AG04449 (cell line): Measurements from ENCODE around the gene MRO.

Source experiments
- CTCF ChIA-PET: fragments of 350-600 bp; formaldehyde crosslinking; extraction: SDS; loops from one replicate; lab custom pipeline; 2021; ENCODE audit warnings: antibody characterized with exemption; lab: Yijun Ruan, JAX
- POLR2A ChIA-PET: fragments of 400-600, 350-600 bp; formaldehyde crosslinking; extraction: SDS; loops from one replicate; lab custom pipeline; 2020; ENCODE audit warnings: antibody characterized with exemption, inconsistent platforms; lab: Yijun Ruan, JAX
- DNase-seq: peaks from one replicate; pipeline ENCODE4 v3.0.0-alpha.2; 2010; ENCODE audit warnings: low read depth, low spot score
- H3K4me3 ChIP-seq: 2 replicates; pipeline ENCODE4 v1.5.1; 2011; ENCODE audit warnings: low read depth, mild to moderate bottlenecking, control low read depth, low read length
- CTCF ChIP-seq: IDR thresholded peaks from one replicate; pipeline ENCODE4 v1.5.1; 2011; ENCODE audit warnings: mild to moderate bottlenecking, moderate library complexity, low read length, control low read depth, inconsistent platforms; ENCODE audit not compliant: insufficient read depth; ENCODE audit errors: missing control alignments

Gene MRO

GRCh38 chr18:50748243-50749229 is 71.3 kb downstream of the MRO start:
- ChIA-PET POLR2A (no interaction called here), CTCF (no interaction called here)
- H3K4me3 ChIP-seq, result no peak overlapping the region
- DNase-seq, result no peak
- TF ChIP-seq CTCF, result no peak

- POLR2A ChIA-PET, result no interaction called here
- no peak for TF ChIP-seq CTCF
- CTCF ChIA-PET, result no interaction called here
- H3K4me3 ChIP-seq, result no peak overlapping the region
- no peak for DNase-seq
Observed at GRCh38 chr18:50747849-50748242, 72.0 kb downstream of the MRO start.

GRCh38 chr18:50745945-50746344 is 73.9 kb downstream of the MRO start:
- CTCF ChIA-PET, result no interaction called here

More at GRCh38 chr18:50745945-50746344, 73.9 kb downstream of the MRO start:
- no peak overlapping the region for H3K4me3 ChIP-seq
- no peak for TF ChIP-seq CTCF
- POLR2A ChIA-PET, result no interaction called here
- DNase-seq, result no peak
